AML-193 (cell line): ENCODE data around the gene HRH2.
"Not testable (repeated sequence)": the region's sequence is repeated elsewhere in the genome, so short reads cannot be mapped to it uniquely, and the experiment has no call there.

Source experiments
- DNase-seq, 2 experiments: peaks; one replicate each; lab custom pipeline; 2025; lab: John Stamatoyannopoulos, UW

Gene HRH2

GRCh38 chr5:175714479-175715085 is 56.7 kb downstream of the HRH2 start:
- no peak for DNase-seq

- DNase-seq, result no peak
These were observed 58.0 kb downstream of the HRH2 start for GRCh38 chr5:175715627-175716522.

- no peak for DNase-seq
These were observed 60.0 kb downstream of the HRH2 start for GRCh38 chr5:175717837-175718236.

- DNase-seq, result peak; percentile 61 to 72
These were observed 60.7 kb downstream of the HRH2 start for GRCh38 chr5:175718401-175719108.

GRCh38 chr5:175719109-175719432 is 61.2 kb downstream of the HRH2 start:
- not testable (repeated sequence) for DNase-seq

- DNase-seq, result no peak
These were observed 66.7 kb downstream of the HRH2 start for GRCh38 chr5:175724314-175725275.

- DNase-seq, result no peak
These were observed 70.4 kb downstream of the HRH2 start for GRCh38 chr5:175728316-175728715.

GRCh38 chr5:175728885-175729828 is 71.3 kb downstream of the HRH2 start:
- no peak for DNase-seq

- DNase-seq, result peak; percentile 64 to 67
These were observed 72.0 kb downstream of the HRH2 start for GRCh38 chr5:175729829-175730277.

- no peak for DNase-seq
These were observed 73.3 kb downstream of the HRH2 start for GRCh38 chr5:175731172-175731571.

GRCh38 chr5:175731756-175732465 is 74.0 kb downstream of the HRH2 start:
- no peak for DNase-seq

- no peak for DNase-seq
These were observed 75.1 kb downstream of the HRH2 start for GRCh38 chr5:175733017-175733416.

- no peak for DNase-seq
These were observed 76.1 kb downstream of the HRH2 start for GRCh38 chr5:175734016-175734415.

GRCh38 chr5:175734501-175734900 is 76.6 kb downstream of the HRH2 start:
- DNase-seq, result no peak

GRCh38 chr5:175735701-175736100 is 77.8 kb downstream of the HRH2 start:
- DNase-seq, result no peak

- DNase-seq, result no peak
These were observed 78.8 kb downstream of the HRH2 start for GRCh38 chr5:175736652-175737051.

GRCh38 chr5:175737481-175737880 is 79.6 kb downstream of the HRH2 start:
- DNase-seq, result no peak

GRCh38 chr5:175738126-175738525 is 80.3 kb downstream of the HRH2 start:
- no peak for DNase-seq

GRCh38 chr5:175738602-175739133 is 80.8 kb downstream of the HRH2 start:
- DNase-seq, result no peak

- no peak for DNase-seq
These were observed 82.1 kb downstream of the HRH2 start for GRCh38 chr5:175740014-175740413.
